ENCODE measurements around the gene POU2F3.

The POU2F3 gene

GRCh38 chr11:120259988-120260565, 20.1 kb downstream of the POU2F3 start:
- TF ChIP-seq, protein P1, sequence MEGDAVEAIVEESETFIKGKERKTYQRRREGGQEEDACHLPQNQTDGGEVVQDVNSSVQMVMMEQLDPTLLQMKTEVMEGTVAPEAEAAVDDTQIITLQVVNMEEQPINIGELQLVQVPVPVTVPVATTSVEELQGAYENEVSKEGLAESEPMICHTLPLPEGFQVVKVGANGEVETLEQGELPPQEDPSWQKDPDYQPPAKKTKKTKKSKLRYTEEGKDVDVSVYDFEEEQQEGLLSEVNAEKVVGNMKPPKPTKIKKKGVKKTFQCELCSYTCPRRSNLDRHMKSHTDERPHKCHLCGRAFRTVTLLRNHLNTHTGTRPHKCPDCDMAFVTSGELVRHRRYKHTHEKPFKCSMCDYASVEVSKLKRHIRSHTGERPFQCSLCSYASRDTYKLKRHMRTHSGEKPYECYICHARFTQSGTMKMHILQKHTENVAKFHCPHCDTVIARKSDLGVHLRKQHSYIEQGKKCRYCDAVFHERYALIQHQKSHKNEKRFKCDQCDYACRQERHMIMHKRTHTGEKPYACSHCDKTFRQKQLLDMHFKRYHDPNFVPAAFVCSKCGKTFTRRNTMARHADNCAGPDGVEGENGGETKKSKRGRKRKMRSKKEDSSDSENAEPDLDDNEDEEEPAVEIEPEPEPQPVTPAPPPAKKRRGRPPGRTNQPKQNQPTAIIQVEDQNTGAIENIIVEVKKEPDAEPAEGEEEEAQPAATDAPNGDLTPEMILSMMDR (IDR thresholded peaks at IDR 0.05) = no peak
- no peak for DNase-seq (ENCODE audit: low spot score)
- Histone ChIP-seq H3K27ac (no peak overlapping the region), H3K4me3 (no peak overlapping the region)

DNA sequence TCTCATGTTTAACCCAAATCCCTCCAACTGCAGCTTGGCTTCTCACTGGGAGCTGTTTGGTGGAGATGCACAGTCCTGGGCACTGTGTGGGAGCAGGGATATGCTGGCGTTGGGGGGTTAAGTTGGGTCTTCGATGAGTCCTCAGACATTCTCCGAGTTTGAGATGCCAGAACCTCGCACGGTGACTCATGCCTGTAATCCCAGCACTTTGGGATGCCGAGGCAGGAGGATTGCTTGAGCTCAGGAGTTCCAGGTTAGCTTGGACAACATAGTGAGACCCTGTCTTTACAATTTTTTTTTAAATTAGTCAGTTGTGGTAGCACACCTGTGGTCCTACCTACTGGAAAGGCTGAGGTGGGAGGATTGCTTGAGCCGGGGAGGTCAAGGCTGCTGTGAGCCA, 20.7 kb downstream of the POU2F3 start:
- no peak overlapping the region for H3K27ac ChIP-seq
- no peak overlapping the region for H3K4me3 ChIP-seq
- DNase-seq (ENCODE audit: low spot score) = no peak
- TF ChIP-seq, protein P1 (IDR thresholded peaks at IDR 0.05) = no peak

GRCh38 chr11:120261321-120261720, 21.4 kb downstream of the POU2F3 start:
- H3K27ac ChIP-seq = no peak overlapping the region
- TF ChIP-seq, protein P1 (IDR thresholded peaks at IDR 0.05) = no peak
- no peak overlapping the region for H3K4me3 ChIP-seq
- no peak for DNase-seq (ENCODE audit: low spot score)

- Histone ChIP-seq H3K27ac (no peak overlapping the region), H3K4me3 (no peak overlapping the region)
- TF ChIP-seq, protein P1 (IDR thresholded peaks at IDR 0.05) = no peak
- no peak for DNase-seq (ENCODE audit: low spot score)
Measured at GRCh38 chr11:120261931-120262330, 22.0 kb downstream of the POU2F3 start.

- Histone ChIP-seq H3K4me3 (no peak overlapping the region), H3K27ac (no peak overlapping the region)
- TF ChIP-seq, protein P1 (IDR thresholded peaks at IDR 0.05) = no peak
- DNase-seq (ENCODE audit: low spot score) = no peak
Measured at GRCh38 chr11:120267319-120267718, 27.4 kb downstream of the POU2F3 start.

- Histone ChIP-seq H3K27ac (no peak overlapping the region), H3K4me3 (no peak overlapping the region)
- TF ChIP-seq, protein P1 (IDR thresholded peaks at IDR 0.05) = no peak
- DNase-seq (ENCODE audit: low spot score) = no peak
Measured at GRCh38 chr11:120268686-120269085, 28.7 kb downstream of the POU2F3 start.

GRCh38 chr11:120270386-120270785, 30.4 kb downstream of the POU2F3 start:
- H3K27ac ChIP-seq = no peak overlapping the region
- TF ChIP-seq, protein P1 (IDR thresholded peaks at IDR 0.05) = no peak
- H3K4me3 ChIP-seq = no peak overlapping the region
- DNase-seq (ENCODE audit: low spot score) = no peak
